ENCODE results near the gene NDUFAF2. TPM values are rescaled to one million over a fixed set of nuclear protein-coding genes. Genes with fewer than 3 reads are reported as not detected.

Gene NDUFAF2
- total and polyA plus RNA-seq, 2 of the 8 experiments (the other 6 are each of a cell fraction or from before 2014, with no cell fraction given), result 10.7 to 46.5 TPM

DNA sequence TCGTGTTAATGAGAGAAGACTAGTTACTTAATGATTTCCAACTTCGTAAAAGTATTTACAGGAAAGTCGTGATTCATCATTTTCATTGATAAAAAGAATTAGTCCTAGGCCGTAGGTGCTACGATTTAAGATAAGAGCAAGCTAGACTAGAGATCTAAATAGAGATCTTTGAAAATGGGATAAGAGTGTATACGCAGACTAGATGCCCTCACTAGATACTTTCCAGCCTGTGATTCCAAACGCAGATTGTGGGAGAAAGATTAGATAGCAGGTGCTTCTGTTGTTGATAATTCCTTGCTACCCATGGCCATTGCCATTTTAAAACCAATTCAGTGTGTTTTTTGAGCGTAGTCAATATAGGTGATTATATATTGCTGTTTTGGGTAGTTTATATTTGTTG lies 223.9 kb downstream of the NDUFAF2 start:
- H2BK12ac ChIP-seq (ENCODE audit: low read depth, low read length), result no peak overlapping the region
- POLR2A ChIA-PET (ENCODE audit: partially characterized antibody), result interaction anchor here (0.7 to 1.3 kb wide), 2 partner anchors 8 to 161 kb away, joined by 3 read pairs; no protein-coding TSS in a partner anchor
- H3K56ac ChIP-seq (replicated peaks; ENCODE audit: insufficient read length, low read depth, low read length), result no peak overlapping the region
- WGBS, 2 experiments (ENCODE audit: extremely low coverage in 1 of 2, insufficient coverage in 1 of 2, insufficient read length in 1 of 2, insufficient replicate concordance in 2 of 2, low coverage in 1 of 2, low lambda C conversion rate in 2 of 2, missing lambda C conversion rate in 1 of 2), result 88 to 100% methylated on average over 1 to 8 of the region's 8 CpGs
- H3K4me2 ChIP-seq (ENCODE audit: insufficient read depth in 1 of 2, low read depth in 2 of 2, low read length in 2 of 2), result no peak overlapping the region
- H3K27ac ChIP-seq (ENCODE audit: low read depth, low read length), result no peak overlapping the region
- H3K4me3 ChIP-seq (ENCODE audit: extremely low read depth in 1 of 4, insufficient read depth in 2 of 4, low read depth in 3 of 4, low read length in 4 of 4), result no peak overlapping the region
- H2BK20ac ChIP-seq (ENCODE audit: low read length), result no peak overlapping the region
- CTCF ChIA-PET (ENCODE audit: partially characterized antibody), result interaction anchor here (1.1 to 1.5 kb wide), 3 partner anchors 8 to 188 kb away, joined by 3 to 4 read pairs (median 3); no protein-coding TSS in a partner anchor
- H3K23me2 ChIP-seq (ENCODE audit: low read depth, low read length), result no peaks in the 10 kb centered on the region
- H4K20me1 ChIP-seq (replicated peaks in 1 of 2; ENCODE audit: control insufficient read depth in 1 of 2, insufficient read depth in 2 of 2, low read length in 2 of 2), result no peaks in the 10 kb centered on the region
- no peak overlapping the region for H4K5ac ChIP-seq (ENCODE audit: insufficient read length, low read depth, low read length)
- H2BK120ac ChIP-seq (replicated peaks; ENCODE audit: low read depth, low read length), result no peak overlapping the region
- no peak overlapping the region for H2AK5ac ChIP-seq (ENCODE audit: low read depth, low read length)
- H3K36me3 ChIP-seq (ENCODE audit: control insufficient read depth in 2 of 4, insufficient read depth in 4 of 4, low read length in 3 of 4), result peaks cover 0 to 4% (median 2%) of the 10 kb centered on the region in 4 experiments; a peak in 2 of 8 replicates
- no peak overlapping the region for H4K8ac ChIP-seq (ENCODE audit: extremely low read depth, insufficient read depth, low read length)
- no peak overlapping the region for H3K14ac ChIP-seq (ENCODE audit: insufficient read length)
- H3K23ac ChIP-seq (ENCODE audit: insufficient read length), result no peak overlapping the region
- no peak for DNase-seq (ENCODE audit: low read depth in 1 of 2, low spot score in 2 of 2)
- H3K79me1 ChIP-seq (ENCODE audit: low read depth, low read length), result no peaks in the 10 kb centered on the region; the same call in 1 of the 2 replicates
- H3K27me3 ChIP-seq (replicated peaks in 1 of 4; ENCODE audit: control insufficient read depth in 3 of 4, extremely low read depth in 1 of 4, insufficient read depth in 3 of 4, low read length in 3 of 4), result no peaks in the 10 kb centered on the region
- no peak overlapping the region for H3K18ac ChIP-seq (ENCODE audit: extremely low read depth, low read length)
- no peak overlapping the region for H2BK5ac ChIP-seq (ENCODE audit: low read depth, low read length)
- no peak overlapping the region for H3K4ac ChIP-seq (replicated peaks; ENCODE audit: insufficient read length, low read depth, low read length)
- H3K4me1 ChIP-seq (replicated peaks in 1 of 4; ENCODE audit: control insufficient read depth in 3 of 4, insufficient read depth in 4 of 4, low read length in 3 of 4), result peaks cover 0 to 4% (median 0%) of the 10 kb centered on the region in 4 experiments; a peak in 2 of 7 replicates
- H3K9me3 ChIP-seq (ENCODE audit: insufficient read depth in 2 of 2, low read depth in 1 of 2, low read length in 1 of 2), result peaks cover 4 to 5% of the 10 kb centered on the region in 2 experiments
- peaks cover 0 to 13% of the 10 kb centered on the region in 2 experiments; a peak in 2 of 4 replicates for H3K79me2 ChIP-seq (ENCODE audit: control insufficient read depth in 1 of 2, insufficient read depth in 2 of 2, low read length in 2 of 2)
- H2BK15ac ChIP-seq (ENCODE audit: low read length), result no peak overlapping the region
- no peak for FAIRE-seq
- no peak overlapping the region for H3K9ac ChIP-seq (replicated peaks in 1 of 4; ENCODE audit: extremely low read depth in 1 of 4, low read depth in 3 of 4, low read length in 3 of 4)
- H2AFZ ChIP-seq (ENCODE audit: low read length), result no peak overlapping the region
- H4K91ac ChIP-seq (replicated peaks; ENCODE audit: insufficient read length, low read length), result no peak overlapping the region
- TF ChIP-seq SP4 (IDR thresholded peaks at IDR 0.05; ENCODE audit: low read length), result no peak
